Measurements from ENCODE around the gene GRPEL1.

Gene GRPEL1

DNA sequence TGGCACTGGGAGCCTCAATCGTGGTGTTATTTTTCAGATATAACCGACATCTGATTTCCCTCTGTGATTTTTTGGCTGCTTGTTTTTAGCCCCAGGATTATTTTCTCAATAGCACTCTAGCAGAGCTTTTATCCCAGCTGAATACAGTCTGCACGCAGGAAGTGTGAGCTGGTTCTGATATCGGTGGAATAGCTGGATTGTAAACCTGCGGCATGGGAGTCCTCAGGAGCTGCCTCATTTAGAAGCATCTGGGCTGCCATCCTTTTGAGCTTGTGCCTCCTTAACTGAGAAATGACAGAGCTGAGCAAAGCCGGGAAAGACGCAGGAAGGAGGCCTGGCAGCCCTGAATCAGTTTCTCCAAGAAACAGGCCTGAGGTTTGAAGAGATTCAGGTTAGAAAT, 28.4 kb upstream of the GRPEL1 start:
- Histone ChIP-seq H3K9me3 (ENCODE audit: insufficient read depth, low read depth, low read length) (no peaks in the 10 kb centered on the region), H3K4me1 (ENCODE audit: control insufficient read depth in 1 of 2, insufficient read depth in 2 of 2, low read length in 2 of 2) (no peaks in the 10 kb centered on the region), H4K12ac (ENCODE audit: low read depth, low read length) (no peak overlapping the region), H3K4me3 (ENCODE audit: low read depth, low read length) (no peak overlapping the region), H4K91ac (ENCODE audit: low read depth, low read length) (no peak overlapping the region), H3K23ac (ENCODE audit: low read length) (no peak overlapping the region), H3K14ac (ENCODE audit: low read length) (no peak overlapping the region), H3K27ac (ENCODE audit: low read depth, low read length) (no peak overlapping the region), H3K4ac (ENCODE audit: low read depth, low read length) (no peak overlapping the region), H4K8ac (ENCODE audit: low read depth, low read length) (no peak overlapping the region), H2AK5ac (ENCODE audit: low read length) (no peak overlapping the region), H3K4me2 (ENCODE audit: low read length) (no peak overlapping the region), H3K79me2 (ENCODE audit: control insufficient read depth, insufficient read depth, low read length, poor library complexity) (no peaks in the 10 kb centered on the region), H3K79me1 (ENCODE audit: low read length) (no peaks in the 10 kb centered on the region), H2BK5ac (ENCODE audit: low read depth, low read length, poor library complexity) (no peak overlapping the region), H3K9ac (ENCODE audit: low read length) (no peak overlapping the region), H3K27me3 (ENCODE audit: insufficient read depth, low read length) (peaks cover 4% of the 10 kb centered on the region), H2BK120ac (ENCODE audit: insufficient read depth, low read length, poor library complexity) (no peak overlapping the region), H2BK12ac (ENCODE audit: low read length) (no peak overlapping the region), H3K36me3 (ENCODE audit: control insufficient read depth in 1 of 2, insufficient read depth in 2 of 2, low read length in 2 of 2) (no peaks in the 10 kb centered on the region), H3K18ac (ENCODE audit: low read length) (no peak overlapping the region), H2AFZ (ENCODE audit: insufficient read depth, low read length, poor library complexity) (no peak overlapping the region)
- no CpG with 5 or more reads among the region's 7 CpGs for WGBS (ENCODE audit: extremely low coverage, insufficient coverage, insufficient read length)
- DNase-seq: no peak

DNA sequence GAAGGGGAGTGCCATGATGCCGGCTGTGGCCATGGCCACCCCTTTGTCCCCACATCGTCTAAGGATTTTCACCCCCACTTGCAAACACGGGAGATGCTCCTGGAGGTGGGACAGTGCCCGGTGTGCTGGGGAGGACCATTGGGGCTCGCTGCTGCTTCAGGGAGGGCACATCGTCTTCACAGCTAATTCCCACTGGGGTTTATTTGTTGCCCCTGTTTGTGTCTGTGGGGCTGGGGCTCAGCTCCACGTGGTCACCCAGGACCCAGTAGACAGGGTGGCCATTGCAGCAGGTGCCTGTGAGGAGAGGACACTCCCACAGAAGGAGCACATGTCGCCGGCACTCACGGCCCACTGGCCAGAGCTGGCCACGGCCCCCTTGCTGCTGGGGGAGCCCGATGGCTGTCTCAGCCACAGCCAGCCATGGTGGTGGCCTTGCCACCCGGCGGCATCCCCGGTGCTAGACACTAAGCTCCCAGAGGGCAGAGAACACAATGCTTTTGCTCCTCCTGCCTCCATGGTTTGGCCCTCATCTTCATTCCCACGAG, 27.8 kb upstream of the GRPEL1 start:
- no peak overlapping the region for H3K23ac ChIP-seq (ENCODE audit: low read length)
- no peak overlapping the region for H2BK12ac ChIP-seq (ENCODE audit: low read length)
- H2AK5ac ChIP-seq (ENCODE audit: low read length): no peak overlapping the region

GRCh38 chr4:7094916-7095315, 27.1 kb upstream of the GRPEL1 start:
- no peak overlapping the region for H3K4me2 ChIP-seq (ENCODE audit: low read length)
- H3K4ac ChIP-seq (ENCODE audit: low read depth, low read length): no peak overlapping the region

More for the DNA sequence above, 27.8 kb upstream of the GRPEL1 start:
- no peak overlapping the region for H3K27ac ChIP-seq (ENCODE audit: low read depth, low read length)
- H3K36me3 ChIP-seq (ENCODE audit: control insufficient read depth in 1 of 2, insufficient read depth in 2 of 2, low read length in 2 of 2): no peaks in the 10 kb centered on the region
- H2AFZ ChIP-seq (ENCODE audit: insufficient read depth, low read length, poor library complexity): no peak overlapping the region
- no peak overlapping the region for H3K14ac ChIP-seq (ENCODE audit: low read length)
- no peak overlapping the region for H3K18ac ChIP-seq (ENCODE audit: low read length)
- no peak overlapping the region for H4K12ac ChIP-seq (ENCODE audit: low read depth, low read length)
- no peaks in the 10 kb centered on the region for H3K79me2 ChIP-seq (ENCODE audit: control insufficient read depth, insufficient read depth, low read length, poor library complexity)
- H3K4me1 ChIP-seq (ENCODE audit: control insufficient read depth in 1 of 2, insufficient read depth in 2 of 2, low read length in 2 of 2): no peaks in the 10 kb centered on the region
- no peak overlapping the region for H3K4me2 ChIP-seq (ENCODE audit: low read length)
- H3K4ac ChIP-seq (ENCODE audit: low read depth, low read length): no peak overlapping the region
- no CpG with 5 or more reads among the region's 16 CpGs for WGBS (ENCODE audit: extremely low coverage, insufficient coverage, insufficient read length)
- H3K27me3 ChIP-seq (ENCODE audit: insufficient read depth, low read length): peaks cover 4% of the 10 kb centered on the region
- no peak overlapping the region for H3K4me3 ChIP-seq (ENCODE audit: low read depth, low read length)
- H3K79me1 ChIP-seq (ENCODE audit: low read length): no peaks in the 10 kb centered on the region
- DNase-seq: no peak
- no peak overlapping the region for H4K8ac ChIP-seq (ENCODE audit: low read depth, low read length)
- H2BK120ac ChIP-seq (ENCODE audit: insufficient read depth, low read length, poor library complexity): no peak overlapping the region
- no peak overlapping the region for H4K91ac ChIP-seq (ENCODE audit: low read depth, low read length)
- H3K9me3 ChIP-seq (ENCODE audit: insufficient read depth, low read depth, low read length): no peaks in the 10 kb centered on the region
- H3K9ac ChIP-seq (ENCODE audit: low read length): no peak overlapping the region
- no peak overlapping the region for H2BK5ac ChIP-seq (ENCODE audit: low read depth, low read length, poor library complexity)

GRCh38 chr4:7092026-7092425, 24.2 kb upstream of the GRPEL1 start:
- no peak overlapping the region for H3K4ac ChIP-seq (ENCODE audit: low read depth, low read length)
- no CpG with 5 or more reads among the region's 3 CpGs for WGBS (ENCODE audit: extremely low coverage, insufficient coverage, insufficient read length)
- no peak overlapping the region for H2BK12ac ChIP-seq (ENCODE audit: low read length)
- H3K4me2 ChIP-seq (ENCODE audit: low read length): no peak overlapping the region
- no peak for DNase-seq
- no peak overlapping the region for H3K27ac ChIP-seq (ENCODE audit: low read depth, low read length)
- no peak overlapping the region for H3K9ac ChIP-seq (ENCODE audit: low read length)
- H3K79me1 ChIP-seq (ENCODE audit: low read length): no peaks in the 10 kb centered on the region
- no peak overlapping the region for H3K14ac ChIP-seq (ENCODE audit: low read length)
- no peak overlapping the region for H3K4me3 ChIP-seq (ENCODE audit: low read depth, low read length)
- H3K27me3 ChIP-seq (ENCODE audit: insufficient read depth, low read length): peaks cover 4% of the 10 kb centered on the region
- H4K91ac ChIP-seq (ENCODE audit: low read depth, low read length): no peak overlapping the region
- no peak overlapping the region for H3K23ac ChIP-seq (ENCODE audit: low read length)
- no peak overlapping the region for H2AK5ac ChIP-seq (ENCODE audit: low read length)
- no peaks in the 10 kb centered on the region for H3K4me1 ChIP-seq (ENCODE audit: control insufficient read depth in 1 of 2, insufficient read depth in 2 of 2, low read length in 2 of 2)
- H3K18ac ChIP-seq (ENCODE audit: low read length): no peak overlapping the region
- H3K36me3 ChIP-seq (ENCODE audit: control insufficient read depth in 1 of 2, insufficient read depth in 2 of 2, low read length in 2 of 2): no peaks in the 10 kb centered on the region
- H4K8ac ChIP-seq (ENCODE audit: low read depth, low read length): no peak overlapping the region
- H2BK5ac ChIP-seq (ENCODE audit: low read depth, low read length, poor library complexity): no peak overlapping the region
- H3K9me3 ChIP-seq (ENCODE audit: insufficient read depth, low read depth, low read length): no peaks in the 10 kb centered on the region
- no peak overlapping the region for H2AFZ ChIP-seq (ENCODE audit: insufficient read depth, low read length, poor library complexity)
- H2BK120ac ChIP-seq (ENCODE audit: insufficient read depth, low read length, poor library complexity): no peak overlapping the region
- no peak overlapping the region for H4K12ac ChIP-seq (ENCODE audit: low read depth, low read length)
- no peaks in the 10 kb centered on the region for H3K79me2 ChIP-seq (ENCODE audit: control insufficient read depth, insufficient read depth, low read length, poor library complexity)

More at GRCh38 chr4:7094916-7095315, 27.1 kb upstream of the GRPEL1 start:
- Histone ChIP-seq H4K91ac (ENCODE audit: low read depth, low read length) (no peak overlapping the region), H2AFZ (ENCODE audit: insufficient read depth, low read length, poor library complexity) (no peak overlapping the region), H3K36me3 (ENCODE audit: control insufficient read depth in 1 of 2, insufficient read depth in 2 of 2, low read length in 2 of 2) (no peaks in the 10 kb centered on the region), H2BK12ac (ENCODE audit: low read length) (no peak overlapping the region), H2BK120ac (ENCODE audit: insufficient read depth, low read length, poor library complexity) (no peak overlapping the region), H3K79me2 (ENCODE audit: control insufficient read depth, insufficient read depth, low read length, poor library complexity) (no peaks in the 10 kb centered on the region), H3K23ac (ENCODE audit: low read length) (no peak overlapping the region), H2BK5ac (ENCODE audit: low read depth, low read length, poor library complexity) (no peak overlapping the region), H3K9ac (ENCODE audit: low read length) (no peak overlapping the region), H3K18ac (ENCODE audit: low read length) (no peak overlapping the region), H3K27ac (ENCODE audit: low read depth, low read length) (no peak overlapping the region), H4K12ac (ENCODE audit: low read depth, low read length) (no peak overlapping the region), H2AK5ac (ENCODE audit: low read length) (no peak overlapping the region), H3K79me1 (ENCODE audit: low read length) (no peaks in the 10 kb centered on the region), H3K9me3 (ENCODE audit: insufficient read depth, low read depth, low read length) (no peaks in the 10 kb centered on the region), H3K27me3 (ENCODE audit: insufficient read depth, low read length) (peaks cover 4% of the 10 kb centered on the region), H4K8ac (ENCODE audit: low read depth, low read length) (no peak overlapping the region), H3K14ac (ENCODE audit: low read length) (no peak overlapping the region), H3K4me1 (ENCODE audit: control insufficient read depth in 1 of 2, insufficient read depth in 2 of 2, low read length in 2 of 2) (no peaks in the 10 kb centered on the region), H3K4me3 (ENCODE audit: low read depth, low read length) (no peak overlapping the region)
- no peak for DNase-seq
- WGBS (ENCODE audit: extremely low coverage, insufficient coverage, insufficient read length): no CpG with 5 or more reads among the region's 10 CpGs
